GM18508 (cell line): ENCODE measurements around the gene MUC13.

Experiments used
- ATAC-seq: cut with Tn5 transposase; IDR thresholded peaks from one replicate; pipeline ENCODE4 v1.9.1; 2021; ENCODE audit warnings: moderate number of reproducible peaks; ENCODE audit not compliant: insufficient read depth, unreplicated experiment

Gene MUC13

DNA sequence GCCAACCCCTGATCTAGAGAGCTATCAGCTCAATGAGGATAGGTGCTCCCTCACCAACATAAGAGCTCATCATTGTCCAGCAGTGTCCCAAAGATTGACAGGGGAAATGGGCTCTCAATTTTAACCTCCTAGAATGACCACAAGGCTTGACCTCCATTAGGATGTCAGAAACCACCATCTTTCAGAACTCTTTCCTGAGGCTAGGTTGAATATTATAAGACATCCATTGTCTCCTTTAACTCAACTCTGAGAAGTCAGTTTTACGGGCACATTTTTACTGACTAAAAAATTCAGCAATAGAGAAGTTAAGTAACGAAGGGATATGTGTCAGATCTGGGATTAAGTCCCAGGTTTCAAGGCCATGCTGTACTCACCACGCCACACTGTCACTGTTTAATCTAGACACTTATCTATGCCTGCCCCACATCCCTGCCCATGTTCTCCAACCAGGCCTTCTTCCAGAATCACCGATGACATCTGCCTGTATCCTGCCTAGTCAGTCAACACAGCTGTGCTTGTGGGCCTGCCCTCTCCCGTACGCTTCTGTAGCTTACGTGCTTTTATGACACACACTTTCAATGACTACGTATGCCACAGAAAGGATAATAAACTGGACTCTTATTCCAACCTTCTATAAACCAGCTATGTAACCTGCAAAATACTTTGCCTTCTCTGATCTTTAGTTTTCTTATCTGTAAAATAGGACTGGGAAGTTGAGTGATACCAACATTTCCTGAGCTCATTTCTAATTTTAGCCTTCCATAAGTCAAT lies 17.1 kb upstream of the MUC13 start:
- no peak for ATAC-seq

DNA sequence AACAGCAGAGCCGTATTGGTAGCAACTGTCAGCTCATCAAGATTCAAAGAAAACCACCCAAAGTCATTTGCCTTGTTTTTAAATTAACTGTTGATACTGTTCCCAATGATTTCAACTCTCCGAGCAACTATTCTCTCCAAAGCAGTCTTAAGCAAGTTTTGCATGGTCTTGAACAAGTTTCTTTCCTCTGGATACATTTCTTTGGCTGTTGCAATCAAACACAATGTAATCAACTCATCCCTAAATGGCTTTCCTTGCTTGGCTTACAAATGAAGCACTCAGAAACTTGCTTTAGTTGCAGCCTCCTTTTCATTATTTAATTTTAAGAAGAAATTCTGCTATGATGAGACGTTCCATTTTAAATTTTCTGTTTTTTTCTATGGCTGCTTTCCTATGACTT lies 15.5 kb upstream of the MUC13 start:
- no peak for ATAC-seq

DNA sequence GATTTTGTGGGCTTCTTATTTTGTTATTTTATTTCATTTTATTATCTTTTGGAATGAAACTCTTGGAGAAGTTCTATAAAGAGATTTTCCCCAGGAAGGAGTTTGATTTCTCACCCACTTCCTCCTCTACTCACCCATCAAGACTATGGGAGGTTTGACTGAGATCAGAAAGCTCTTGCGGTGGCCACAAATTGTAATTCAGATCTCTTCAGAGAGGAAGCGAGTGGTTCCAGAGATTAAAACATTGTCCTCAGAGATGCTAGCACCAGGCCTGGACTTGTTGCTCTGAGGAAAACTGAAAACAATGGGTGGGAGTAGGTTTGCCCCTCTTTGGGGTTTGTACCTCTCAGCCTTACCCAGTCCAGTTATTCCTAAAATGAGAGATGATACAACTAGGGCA lies 8.1 kb upstream of the MUC13 start:
- no peak for ATAC-seq

DNA sequence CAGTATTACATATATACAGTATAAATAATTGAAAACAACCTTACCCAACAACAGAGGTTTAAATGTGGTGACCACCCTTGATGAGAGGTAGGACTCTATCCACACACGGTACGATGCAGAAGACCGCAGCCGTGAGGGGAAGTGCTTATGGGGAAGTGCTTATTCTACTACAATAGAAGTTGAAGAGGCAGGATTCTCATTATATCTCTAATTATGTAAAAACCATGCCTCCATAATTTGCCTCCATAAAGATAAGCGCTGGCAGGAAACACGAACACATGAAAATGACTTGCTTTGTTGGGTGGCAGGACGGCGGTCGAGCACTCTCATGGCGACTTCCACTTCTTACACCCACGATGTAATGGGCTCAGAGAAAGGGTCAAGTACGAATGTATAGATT lies 7.2 kb upstream of the MUC13 start:
- ATAC-seq: no peak

DNA sequence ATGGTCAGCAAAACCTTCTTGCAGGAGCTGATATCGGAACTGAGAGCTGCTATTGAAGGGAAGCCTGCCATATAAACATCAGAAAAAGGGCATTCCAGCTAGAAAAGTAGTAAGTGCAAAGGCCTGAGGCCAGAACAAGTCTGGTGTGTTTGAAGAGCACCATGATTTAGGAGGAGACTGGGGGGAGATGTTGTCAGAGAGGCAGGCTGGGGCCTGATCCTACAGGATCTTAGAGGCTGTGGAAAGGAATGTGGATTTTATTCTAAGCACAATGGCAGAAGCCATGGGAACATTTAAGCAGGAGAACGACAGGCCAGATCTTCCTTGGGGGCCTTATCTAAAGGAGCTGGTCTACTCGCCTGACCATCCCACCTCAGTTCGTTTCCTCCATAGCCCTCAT lies 5.1 kb upstream of the MUC13 start:
- ATAC-seq: no peak

DNA sequence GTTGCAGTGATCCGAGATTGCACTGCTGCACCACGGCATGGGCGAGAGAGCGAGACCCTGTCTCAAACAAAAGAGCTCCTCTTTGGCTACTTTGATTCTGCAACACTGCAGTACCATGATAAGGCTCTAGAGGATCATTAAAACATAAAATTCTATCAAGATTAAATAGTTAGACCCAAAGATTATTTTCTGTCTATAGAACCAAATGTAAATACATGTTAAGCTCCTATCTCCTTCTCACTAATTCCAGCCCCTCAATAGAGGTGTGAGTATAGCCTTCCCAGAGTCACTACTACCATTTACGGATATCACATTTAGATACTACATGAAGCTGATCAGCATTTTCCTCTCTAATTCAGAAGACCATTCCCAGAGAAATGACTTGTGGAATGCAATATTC lies 4.3 kb upstream of the MUC13 start:
- no peak for ATAC-seq

DNA sequence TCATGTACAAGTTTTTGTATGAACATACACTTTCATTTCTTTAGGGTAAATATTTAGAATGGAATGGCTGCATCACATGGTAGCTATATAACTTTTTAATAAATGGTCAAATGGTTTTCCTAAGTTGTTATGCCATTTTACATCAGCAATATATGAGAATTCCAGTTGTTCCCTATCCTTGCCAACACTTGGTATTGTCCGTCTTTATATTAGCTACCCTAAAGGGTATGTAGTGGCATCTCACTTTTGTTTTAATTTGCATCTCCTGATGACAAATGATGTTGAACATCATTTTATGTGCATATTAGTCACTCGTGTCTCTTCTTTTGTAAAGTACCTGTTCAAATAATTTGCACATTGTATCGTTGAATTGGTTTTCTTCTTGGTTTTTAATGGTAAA lies 2.5 kb upstream of the MUC13 start:
- ATAC-seq: no peak

DNA sequence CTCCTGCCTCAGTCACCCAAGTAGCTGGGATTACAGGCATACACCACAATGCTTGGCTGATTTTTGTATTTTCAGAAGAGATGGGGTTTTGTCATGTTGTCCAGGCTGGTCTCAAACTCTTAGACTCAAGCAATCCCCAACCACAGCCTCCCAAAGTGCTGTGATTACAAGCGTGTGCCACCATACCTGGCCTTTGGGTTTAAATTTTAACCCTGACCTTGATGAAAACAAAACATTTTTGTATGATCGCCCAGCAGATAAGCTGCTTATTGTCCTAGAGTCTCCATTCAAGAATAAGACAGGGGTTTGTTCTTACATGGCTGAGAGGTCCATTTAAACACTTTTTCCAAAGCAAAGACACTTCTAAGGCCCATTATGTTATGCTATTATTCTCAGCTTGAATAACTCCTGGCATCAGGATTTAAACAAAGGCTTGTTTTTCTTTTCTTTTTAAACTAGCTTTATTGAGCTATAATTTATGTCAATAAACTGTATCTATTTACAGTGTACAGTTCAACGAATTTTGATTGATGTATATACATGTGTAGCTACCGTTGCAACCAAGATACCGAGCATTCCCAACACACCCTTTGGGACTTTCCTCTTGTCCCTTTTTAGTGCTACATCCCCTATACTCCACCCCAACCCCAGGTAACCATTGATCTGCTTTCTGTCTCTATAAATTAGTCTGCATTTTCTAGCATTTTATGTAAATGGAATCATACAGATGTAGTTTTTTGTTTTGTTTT lies 1.4 kb upstream of the MUC13 start:
- ATAC-seq: no peak

DNA sequence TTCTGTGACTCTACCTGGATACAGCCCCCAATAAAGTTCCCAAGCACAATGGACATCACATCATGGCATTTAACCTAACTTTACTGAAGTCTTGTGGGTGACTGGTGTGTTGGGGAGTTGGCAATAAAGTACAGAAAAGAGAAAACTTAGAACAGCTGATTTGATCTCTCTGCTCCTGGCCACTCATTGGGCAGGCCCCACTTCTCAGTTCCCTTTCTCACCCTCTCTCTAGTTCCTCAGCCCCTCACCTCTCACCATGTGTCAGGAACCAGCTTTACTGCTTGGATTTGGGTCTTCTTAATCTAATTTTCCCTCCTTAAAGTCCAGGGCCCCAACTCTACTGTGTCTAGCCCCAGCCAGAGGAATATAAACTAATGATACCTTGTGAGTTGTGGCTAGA lies 713 bp upstream of the MUC13 start:
- no peak for ATAC-seq

DNA sequence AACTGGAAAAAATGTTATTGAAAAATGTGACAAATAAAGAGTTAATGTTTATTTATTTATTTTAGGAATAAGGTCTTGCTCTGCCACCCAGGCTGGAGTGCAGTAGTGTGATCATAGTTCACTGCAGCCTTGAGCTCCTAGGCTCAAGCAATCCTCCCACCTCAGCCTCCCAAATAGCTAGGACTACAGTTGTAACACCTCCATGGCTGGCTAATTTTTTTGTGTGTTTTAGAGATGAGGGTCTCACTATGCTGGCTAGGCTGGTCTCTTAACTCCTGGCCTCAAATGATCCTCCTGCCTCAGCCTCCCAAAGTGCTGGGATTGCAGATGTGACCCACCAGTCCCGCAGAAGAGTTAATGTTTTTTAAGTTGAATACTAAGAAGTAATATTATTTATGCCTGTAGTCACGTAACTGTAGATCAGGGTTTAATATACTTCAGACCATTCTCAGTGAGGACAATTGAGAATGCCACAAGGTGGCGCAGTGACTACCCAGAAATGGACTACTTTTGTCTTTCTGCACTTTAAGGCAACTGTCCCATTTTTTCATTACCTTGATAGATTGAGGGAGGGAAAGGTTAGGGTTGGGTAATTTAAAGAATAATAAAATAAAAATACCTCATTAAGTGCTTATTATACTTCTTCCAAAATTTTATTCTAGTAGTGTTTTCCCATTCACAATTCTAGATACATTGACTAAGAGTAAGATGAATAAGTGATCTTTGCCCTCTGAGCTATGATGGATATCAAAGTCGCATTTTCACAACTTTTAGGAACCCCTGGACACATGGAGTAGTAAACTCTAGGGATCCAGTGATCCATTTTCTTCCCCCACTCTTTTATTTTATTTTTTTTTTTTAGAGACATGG lies 6.0 kb downstream of the MUC13 start:
- ATAC-seq: no peak

DNA sequence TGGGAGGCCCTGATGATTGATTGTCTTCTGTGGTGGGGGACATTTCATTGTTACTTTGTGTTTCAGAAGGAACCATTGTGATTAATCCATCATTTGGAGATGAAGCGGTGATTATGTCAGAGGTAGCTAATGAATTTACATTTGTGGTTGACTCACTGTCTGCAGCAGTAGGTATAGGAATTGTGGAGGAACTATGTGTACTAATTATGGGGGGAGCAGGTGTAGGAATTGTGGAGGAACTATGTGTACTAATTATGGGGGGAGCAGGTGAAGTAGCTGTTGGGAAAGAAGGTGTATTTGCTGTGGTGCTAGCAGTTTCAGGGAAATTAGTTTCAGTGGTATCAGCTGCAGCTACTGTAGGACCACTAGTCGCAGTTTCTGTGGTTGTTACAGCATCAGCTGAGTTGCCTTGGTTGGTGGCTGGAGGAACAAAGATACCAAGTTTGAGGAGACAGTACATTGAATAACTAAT lies 6.9 kb downstream of the MUC13 start:
- ATAC-seq: no peak

DNA sequence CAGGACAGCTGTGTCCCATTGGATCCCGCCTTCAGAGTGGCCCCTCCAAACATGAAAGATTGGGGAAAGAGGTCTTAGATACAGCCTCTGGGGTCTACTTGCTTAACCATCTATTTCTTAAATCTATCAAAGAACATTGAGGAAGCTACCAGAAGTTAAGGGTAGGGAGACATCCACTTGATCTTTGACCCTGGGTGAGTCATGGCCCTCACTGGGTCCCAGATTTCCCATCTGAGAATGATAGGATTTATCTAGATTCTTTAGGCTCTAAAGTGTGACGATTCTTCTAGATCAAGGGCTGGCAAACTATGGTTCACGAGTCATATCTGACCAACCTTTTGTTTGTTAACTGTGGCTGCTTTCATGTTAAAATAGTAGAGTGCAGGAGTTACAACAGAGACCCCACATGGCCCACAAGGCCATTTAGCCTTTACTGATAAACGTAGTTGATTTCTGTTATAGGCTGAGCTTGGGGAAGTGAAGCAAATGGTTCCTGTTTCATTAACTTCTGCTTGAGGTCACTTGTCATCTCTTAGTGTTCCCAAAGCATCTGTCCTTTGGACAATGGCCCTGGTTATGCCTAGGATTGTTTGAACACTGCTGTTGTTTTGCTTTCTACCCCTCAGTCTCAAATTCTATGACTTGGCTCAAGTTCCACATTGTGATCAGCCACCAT lies 8.0 kb downstream of the MUC13 start:
- ATAC-seq: no peak

DNA sequence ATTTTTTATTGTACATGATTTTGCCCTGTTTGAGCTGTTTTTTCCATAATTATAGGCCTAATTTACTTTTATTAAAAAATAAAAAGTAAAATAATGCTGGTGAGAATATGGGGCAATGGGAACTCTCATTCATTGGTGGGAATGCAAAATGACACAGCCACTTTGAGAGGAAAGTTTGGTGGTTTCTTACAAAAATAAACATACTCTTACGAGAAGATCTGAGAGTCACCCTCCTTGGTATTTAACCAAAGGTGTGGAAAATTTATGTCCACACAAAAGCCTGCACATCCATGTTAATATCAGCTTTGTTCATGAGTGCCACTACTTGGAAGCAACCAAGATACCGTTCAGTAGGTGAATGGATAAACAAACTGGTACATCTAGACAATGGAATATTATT lies 9.8 kb downstream of the MUC13 start:
- no peak for ATAC-seq

DNA sequence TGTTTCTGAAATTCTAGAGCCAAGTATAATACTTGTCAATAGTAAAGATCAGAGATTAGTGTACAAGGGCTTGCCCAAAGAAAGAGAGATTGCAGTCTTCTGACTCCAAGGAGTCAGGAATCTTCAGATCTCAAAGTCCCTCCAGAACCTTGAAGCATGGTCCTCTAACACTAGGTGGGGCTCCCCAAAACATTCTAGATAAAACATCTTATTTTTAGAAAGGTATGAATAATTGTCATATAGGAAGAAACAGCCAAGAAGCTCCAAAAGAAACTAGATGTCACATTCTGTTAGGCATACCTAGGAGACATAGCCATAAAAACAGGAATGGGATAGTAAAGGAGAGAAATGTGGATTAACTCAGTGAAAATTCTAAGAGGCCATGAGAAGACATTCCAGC lies 10.7 kb downstream of the MUC13 start:
- ATAC-seq: no peak

DNA sequence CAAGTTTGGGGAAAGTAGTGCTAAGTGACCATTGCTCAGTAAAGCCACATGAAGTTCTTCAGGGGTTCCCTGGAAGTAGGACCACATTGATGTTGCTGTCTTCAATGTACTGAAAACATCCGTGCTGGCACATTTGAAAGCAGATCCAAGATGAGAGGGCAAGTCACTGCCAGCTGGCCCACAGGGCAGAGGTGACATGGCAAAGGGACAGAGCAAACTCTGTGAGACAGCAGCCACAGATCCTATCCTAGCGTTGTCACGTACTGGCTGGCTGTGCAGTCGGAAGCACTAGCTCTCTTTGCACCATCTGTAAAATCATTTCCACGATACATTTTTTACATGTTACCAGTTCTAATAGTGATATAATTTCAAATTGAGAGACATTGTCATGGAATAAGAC lies 13.8 kb downstream of the MUC13 start:
- ATAC-seq: no peak

DNA sequence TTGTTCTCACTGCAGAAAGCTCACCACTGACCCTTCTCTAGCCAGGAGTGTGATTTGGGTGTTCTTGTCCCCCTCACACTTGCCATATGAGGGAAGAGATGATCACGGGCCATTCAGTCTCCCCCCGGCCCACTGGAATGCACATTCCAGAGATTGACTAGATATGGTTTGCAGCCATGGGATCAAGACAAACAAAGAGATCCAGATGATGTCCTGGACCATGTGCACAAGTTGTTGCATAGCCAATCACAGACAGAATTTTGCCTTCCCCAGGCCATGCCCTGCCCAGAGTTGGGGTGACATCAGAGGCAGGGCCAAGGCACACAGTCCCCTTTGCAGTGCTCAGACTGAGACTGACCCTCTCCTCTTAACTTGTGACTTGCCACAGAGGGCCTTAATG lies 14.8 kb downstream of the MUC13 start:
- no peak for ATAC-seq

DNA sequence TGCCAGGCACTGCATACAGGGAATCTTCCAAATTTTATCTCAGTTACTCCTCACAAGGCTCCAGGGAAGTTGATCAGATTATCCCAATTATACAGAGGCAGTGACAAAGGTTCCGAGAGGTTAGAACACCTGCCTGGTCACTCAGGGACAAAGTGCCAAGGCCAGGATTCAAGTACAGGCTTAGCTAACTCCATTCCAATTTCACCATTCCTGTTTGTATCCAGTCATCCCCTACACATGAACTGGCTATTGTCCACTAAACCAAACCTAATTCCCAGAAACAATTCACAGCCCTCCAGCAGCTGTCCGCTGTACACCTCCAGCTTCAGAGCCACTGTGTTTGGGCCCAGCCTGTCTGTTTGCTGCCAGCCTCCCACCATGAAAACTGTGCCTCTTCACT lies 16.0 kb downstream of the MUC13 start:
- no peak for ATAC-seq

DNA sequence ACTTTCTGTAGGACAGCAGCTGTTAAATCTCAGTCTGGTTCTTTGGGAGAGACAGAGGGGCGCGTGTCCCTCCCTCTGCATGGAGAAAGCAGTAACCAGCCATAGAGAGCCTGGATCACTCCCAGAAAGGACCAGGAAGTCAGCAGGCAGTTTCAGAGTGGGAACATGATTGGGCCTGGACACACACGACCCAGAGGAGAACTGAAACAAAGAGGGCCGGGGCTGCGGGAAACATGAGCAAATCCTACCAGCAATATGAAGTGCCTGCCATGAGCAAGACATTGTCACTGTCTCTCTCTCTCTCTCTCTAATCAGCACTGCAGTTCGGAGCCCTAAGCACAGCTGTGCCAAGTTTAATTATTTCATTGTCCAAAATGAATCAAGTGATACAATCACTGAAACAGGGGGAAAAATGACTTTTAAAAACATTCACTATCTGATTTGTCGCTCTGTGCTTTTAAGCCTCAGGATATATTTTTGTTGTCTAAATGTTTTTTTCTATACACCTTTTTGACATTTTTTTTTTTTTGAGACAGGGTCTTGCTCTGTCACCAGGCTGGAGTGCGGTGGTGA lies 17.6 kb downstream of the MUC13 start:
- no peak for ATAC-seq

DNA sequence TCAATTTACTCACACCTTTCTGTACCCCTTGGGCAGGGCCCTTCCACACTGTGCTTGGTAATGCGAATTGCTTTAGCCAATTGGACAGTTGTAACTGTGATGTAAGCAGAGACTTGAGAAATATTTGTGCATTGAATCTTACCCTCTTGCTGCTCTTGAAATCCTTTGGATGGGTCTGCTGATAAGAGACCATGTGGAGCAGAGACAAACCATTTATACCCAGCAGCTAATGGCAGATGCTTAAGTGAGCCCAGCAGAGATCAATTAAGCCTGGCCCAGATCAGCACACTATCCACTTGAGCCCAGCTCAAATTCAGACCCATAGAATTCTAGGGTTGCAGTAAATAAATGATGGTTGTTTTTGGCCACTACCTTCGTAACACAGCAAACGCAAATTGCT lies 19.3 kb downstream of the MUC13 start:
- no peak for ATAC-seq

DNA sequence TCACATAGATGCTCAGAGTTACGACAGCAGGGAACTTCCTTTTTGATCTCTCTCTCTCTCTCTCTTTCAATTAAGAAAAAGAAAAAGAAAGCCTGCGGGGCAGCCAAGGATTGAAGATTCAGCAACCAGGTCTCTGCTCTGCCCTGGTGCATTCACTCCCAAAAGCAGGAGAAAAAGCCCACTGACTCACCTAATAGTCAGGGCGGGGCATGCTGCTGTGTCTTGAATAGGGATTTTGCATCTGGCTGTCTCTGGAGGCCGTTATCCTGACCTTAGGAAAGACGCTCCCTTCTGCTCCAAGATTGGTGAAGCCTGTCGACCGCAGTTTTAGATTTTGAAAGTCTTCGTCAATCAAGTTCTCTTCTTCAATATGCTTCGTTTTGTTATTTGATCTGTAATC lies 26.6 kb downstream of the MUC13 start:
- ATAC-seq: no peak
